Psoas muscle (tissue), 8 donors: Measurements from ENCODE around the gene DRAXIN. TPM values are rescaled to one million over a fixed set of nuclear protein-coding genes. Genes with fewer than 3 reads are reported as not detected.
"Not testable (repeated sequence)": the region's sequence is repeated elsewhere in the genome, so short reads cannot be mapped to it uniquely, and the experiment has no call there.

Source experiments
- ATAC-seq, 4 donors: fragments of 200-7000 bp; cut with Tn5 transposase; one replicate each; pipeline ENCODE4 v1.9.1; 2020; ENCODE audit warnings: moderate library complexity in 3 of 4, mild to moderate bottlenecking in 2 of 4
- DNase-seq, 2 donors: peaks; one replicate each; pipeline ENCODE4 v3.0.0-alpha.2; 2020
- H3K27ac ChIP-seq: fragments of 200-600 bp; one replicate; pipeline ENCODE4 v1.8.0; 2022
- H3K27me3 ChIP-seq, 3 donors: fragments of 200-600 bp in 1 of 3; one replicate each; pipeline versions ENCODE4 v1.6.1 to v1.8.0; 2013 to 2022; ENCODE audit warnings: low read length in 2 of 3, mild to moderate bottlenecking in 2 of 3, moderate library complexity in 1 of 3; ENCODE audit not compliant: insufficient read depth in 3 of 3
- H3K36me3 ChIP-seq, 2 donors: fragments of 200-600 bp in 1 of 2; one replicate each; pipeline versions ENCODE4 v1.6.1 to v1.8.0; 2013 to 2022; ENCODE audit warnings: low read depth in 1 of 2, mild to moderate bottlenecking in 1 of 2, moderate library complexity in 1 of 2; ENCODE audit not compliant: insufficient read depth in 1 of 2
- H3K4me1 ChIP-seq: fragments of 200-600 bp; one replicate; pipeline ENCODE4 v1.8.0; 2022
- H3K4me3 ChIP-seq: fragments of 200-600 bp; one replicate; pipeline ENCODE4 v1.8.0; 2022; ENCODE audit warnings: mild to moderate bottlenecking
- H3K9me3 ChIP-seq: fragments of 200-600 bp; one replicate; pipeline ENCODE4 v1.8.0; 2022
- WGBS, 3 donors: extraction: QIAGEN DNeasy Blood & Tissue Kit; methylation state at CpG; one replicate each; pipeline versions ENCODE4 v1.1.6 to v1.1.7; 2013; 5-methylcytosine and 5-hydroxymethylcytosine counted together
- intact Hi-C, 2 donors: fragments of 100-400 bp; cut with DNase I; formaldehyde crosslinking; loops; one replicate each; pipeline versions ENCODE4 v1.11.0 to v1.14.2; 2022
- long read RNA-seq, 2 donors: library from polyadenylated mRNA; unstranded; transcript quantifications; one replicate each; pipeline ENCODE4 v2.0.0, GENCODE V29; 2021
- polyA plus RNA-seq, 3 donors: library from polyadenylated mRNA; stranded (reverse); fragments of 200-250 nt; gene quantifications; one replicate each; pipeline ENCODE4 v1.2.3, GENCODE V29; 2013
- total RNA-seq, 4 donors: library from RNA; stranded (reverse); fragmentation: NEBNext Ultra II Directional in 2 of 4; extraction: Animal tissue kit (Norgen Biotek cat#: 25700) in 2 of 4; gene quantifications; one replicate each; pipeline versions ENCODE4 v1.2.1 to v1.2.4, GENCODE V29; 2021 to 2023
- TF ChIP-seq, protein P1 (sequence below): fragments of 200-600 bp; IDR thresholded peaks from one replicate; pipeline ENCODE4 v1.8.0; 2022; ENCODE audit warnings: antibody characterized with exemption
- donor health status: healthy with polysubstance abuse.
- donor health status: DM: no; HTN: no; CAD: no; lungs with moderate emphysema.
- donor health status: Bipolar disorder and iron deficiency.
- donor health status: healthy.
- donor health status: DM: yes; HTN: yes; CAD: no.
- donor health status: DM: no; HTN: no; CAD: no.
- donor health status: DM: no; HTN: no; CAD: no.
- donor health status: DM: yes; HTN: yes; CAD: no.

Gene DRAXIN, protein sequence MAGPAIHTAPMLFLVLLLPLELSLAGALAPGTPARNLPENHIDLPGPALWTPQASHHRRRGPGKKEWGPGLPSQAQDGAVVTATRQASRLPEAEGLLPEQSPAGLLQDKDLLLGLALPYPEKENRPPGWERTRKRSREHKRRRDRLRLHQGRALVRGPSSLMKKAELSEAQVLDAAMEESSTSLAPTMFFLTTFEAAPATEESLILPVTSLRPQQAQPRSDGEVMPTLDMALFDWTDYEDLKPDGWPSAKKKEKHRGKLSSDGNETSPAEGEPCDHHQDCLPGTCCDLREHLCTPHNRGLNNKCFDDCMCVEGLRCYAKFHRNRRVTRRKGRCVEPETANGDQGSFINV
- total RNA-seq (under 1 TPM in 1 of 4 donors, not detected in 3; 0.04 TPM), polyA plus RNA-seq (under 1 TPM in 2 of 3 donors, not detected in 1; 0.01 to 0.65 TPM)
- long read RNA-seq, donor 1: 0 reads
- long read RNA-seq, donor 2: 0 reads

DNA sequence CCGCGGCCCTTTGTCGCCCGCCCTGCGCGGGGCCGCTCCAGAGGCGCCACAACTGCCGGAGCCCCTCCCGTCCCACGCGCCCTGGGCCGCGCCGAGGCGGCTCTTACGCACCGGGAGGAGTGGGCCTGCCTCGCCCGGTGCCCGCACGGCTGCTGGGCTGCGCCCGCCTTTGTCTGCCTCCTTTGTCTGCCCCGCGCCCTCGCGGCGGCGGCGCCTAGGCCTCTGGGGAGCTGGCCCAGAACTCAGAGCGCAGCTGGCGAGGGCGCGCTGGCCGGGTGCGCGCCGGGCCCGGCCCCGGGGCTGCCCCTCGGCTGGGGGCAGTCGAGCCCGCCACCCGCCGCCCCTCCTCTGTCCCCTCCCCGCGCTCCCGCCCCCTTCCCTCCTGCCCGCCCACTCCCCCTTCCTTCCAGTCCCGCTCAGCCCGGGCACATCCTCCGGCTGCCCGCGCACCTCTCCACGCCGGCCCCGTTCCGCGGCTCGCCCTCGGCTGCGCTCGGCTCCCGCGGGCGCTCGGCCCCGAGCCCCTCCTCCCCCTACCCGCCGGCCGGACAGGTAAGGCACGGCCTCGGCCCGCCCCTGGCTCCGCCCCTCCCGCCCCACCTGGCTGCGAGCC is at the start of gene DRAXIN:
Gene DRAXIN (plus strand): TSS at position 409 of the 613 bp plus-strand sequence. CDS start 14,549 bp downstream, outside the sequence.
- ATAC-seq (peak in 1 of 4 donors; percentile 24), DNase-seq (no peak)
- intact Hi-C loops: no loop called here
- TF ChIP-seq, protein P1, sequence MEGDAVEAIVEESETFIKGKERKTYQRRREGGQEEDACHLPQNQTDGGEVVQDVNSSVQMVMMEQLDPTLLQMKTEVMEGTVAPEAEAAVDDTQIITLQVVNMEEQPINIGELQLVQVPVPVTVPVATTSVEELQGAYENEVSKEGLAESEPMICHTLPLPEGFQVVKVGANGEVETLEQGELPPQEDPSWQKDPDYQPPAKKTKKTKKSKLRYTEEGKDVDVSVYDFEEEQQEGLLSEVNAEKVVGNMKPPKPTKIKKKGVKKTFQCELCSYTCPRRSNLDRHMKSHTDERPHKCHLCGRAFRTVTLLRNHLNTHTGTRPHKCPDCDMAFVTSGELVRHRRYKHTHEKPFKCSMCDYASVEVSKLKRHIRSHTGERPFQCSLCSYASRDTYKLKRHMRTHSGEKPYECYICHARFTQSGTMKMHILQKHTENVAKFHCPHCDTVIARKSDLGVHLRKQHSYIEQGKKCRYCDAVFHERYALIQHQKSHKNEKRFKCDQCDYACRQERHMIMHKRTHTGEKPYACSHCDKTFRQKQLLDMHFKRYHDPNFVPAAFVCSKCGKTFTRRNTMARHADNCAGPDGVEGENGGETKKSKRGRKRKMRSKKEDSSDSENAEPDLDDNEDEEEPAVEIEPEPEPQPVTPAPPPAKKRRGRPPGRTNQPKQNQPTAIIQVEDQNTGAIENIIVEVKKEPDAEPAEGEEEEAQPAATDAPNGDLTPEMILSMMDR: no peak
- Histone ChIP-seq H3K27ac (no peak within 1 kb of the TSS), H3K9me3 (no peaks in the 10 kb centered on the region), H3K4me3 (peak within 1 kb of the TSS; percentile 55), H3K4me1 (no peaks in the 10 kb centered on the region), H3K36me3 (no peaks in the 10 kb centered on the region), H3K27me3 (peaks cover 0 to 55% (median 23%) of the 10 kb centered on the region in 3 donors)
- WGBS, 3 donors: 0 to 1% (median 1%) methylated on average over 41 to 78 of the region's 78 CpGs

DNA sequence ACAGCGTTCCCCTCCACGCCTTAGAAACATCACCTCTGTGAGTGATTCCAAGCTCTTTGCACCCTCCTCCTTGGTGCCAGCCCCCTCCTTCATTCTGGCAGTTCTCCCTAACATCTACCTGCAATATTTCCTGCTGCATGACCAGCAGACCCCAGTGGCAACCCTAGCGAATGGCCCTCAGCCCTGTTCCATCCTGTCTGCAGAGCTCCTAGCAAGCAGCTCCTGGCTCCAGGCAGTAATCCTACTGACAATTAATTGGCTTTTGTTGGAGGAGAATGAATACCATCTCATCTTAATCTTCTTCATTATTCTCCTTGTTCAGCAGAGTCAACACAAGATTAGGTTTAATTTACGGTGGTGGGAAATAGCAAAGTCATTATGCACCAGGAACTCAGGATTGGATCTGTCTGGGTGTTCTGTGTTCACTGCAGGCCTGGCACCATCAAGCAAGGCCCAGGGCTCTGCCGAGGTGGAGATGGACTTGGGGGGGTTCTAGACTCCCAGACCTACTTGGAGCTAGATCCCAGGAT is 49.7 kb upstream of the DRAXIN start:
- no peaks in the 10 kb centered on the region for H3K4me1 ChIP-seq
- TF ChIP-seq, protein P1: no peak
- WGBS, 3 donors: 45 to 48% (median 47%) methylated on average over 5 of the region's 5 CpGs
- H3K27ac ChIP-seq: no peak overlapping the region
- intact Hi-C loops: loop anchor here (5.0 to 10.0 kb wide), 3 partner anchors 305 to 605 kb away; no protein-coding TSS in a partner anchor
- DNase-seq (no peak), ATAC-seq (no peak)
- no peak overlapping the region for H3K4me3 ChIP-seq
- no peaks in the 10 kb centered on the region for H3K9me3 ChIP-seq
- no peaks in the 10 kb centered on the region for H3K36me3 ChIP-seq
- no peaks in the 10 kb centered on the region for H3K27me3 ChIP-seq

DNA sequence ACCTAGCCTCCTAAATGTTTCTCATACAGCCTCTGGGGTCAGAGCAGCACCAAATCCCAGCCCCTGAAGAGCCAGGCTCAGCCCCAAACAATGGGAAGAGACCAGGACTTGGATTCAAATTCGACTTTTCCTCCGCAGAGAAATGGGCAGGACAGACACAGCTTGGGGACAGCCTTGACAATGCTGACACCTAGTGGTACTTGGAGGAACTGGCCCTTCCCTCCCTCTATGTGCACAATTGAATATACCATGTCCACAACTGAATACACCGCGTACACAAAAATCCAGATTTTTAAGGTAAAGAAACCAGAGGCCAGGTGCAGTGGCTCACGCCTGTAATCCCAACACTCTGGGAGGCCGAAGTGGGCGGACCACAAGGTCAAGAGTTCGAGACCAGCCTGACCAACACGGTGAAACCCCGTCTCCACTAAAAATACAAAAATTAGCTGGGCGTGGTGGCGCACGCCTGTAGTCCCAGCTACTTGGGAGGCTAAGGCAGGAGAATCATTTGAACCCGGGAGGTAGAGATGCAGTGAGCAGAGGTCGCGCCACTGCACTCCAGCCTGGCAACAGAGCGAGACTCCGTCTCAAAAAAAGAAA is 49.0 kb upstream of the DRAXIN start:
- 48 to 54% (median 52%) methylated on average over 18 of the region's 18 CpGs for WGBS, 3 donors
- not testable (repeated sequence) for H3K9me3 ChIP-seq, H3K4me3 ChIP-seq, H3K27ac ChIP-seq, H3K4me1 ChIP-seq, H3K36me3 ChIP-seq, H3K27me3 ChIP-seq
- DNase-seq: peak; percentile 40 to 66
- TF ChIP-seq, protein P1: peak; percentile 96
- intact Hi-C loops: loop anchor here (5.0 to 10.0 kb wide), 3 partner anchors 305 to 605 kb away; no protein-coding TSS in a partner anchor
- ATAC-seq: peak; percentile 81 to 91 (median 87)

DNA sequence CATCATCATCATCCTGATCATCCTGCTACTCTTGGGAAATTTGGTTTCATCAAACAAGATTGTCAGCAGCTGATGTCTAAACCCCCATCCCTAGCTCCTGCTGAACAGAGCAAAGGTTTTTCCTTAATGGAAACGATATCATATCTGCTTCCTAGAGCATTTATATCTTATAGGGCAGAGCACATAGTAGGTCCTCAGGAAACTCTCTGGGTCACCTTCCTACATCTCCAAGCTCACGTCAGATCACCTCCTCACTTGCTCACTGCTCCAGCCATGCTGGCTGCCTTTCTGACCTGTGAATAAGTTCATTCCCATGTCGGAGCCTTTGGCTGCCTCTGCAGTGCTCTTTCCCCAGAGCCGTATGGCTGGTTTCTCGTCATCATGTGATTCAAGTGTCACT is 47.7 kb upstream of the DRAXIN start:
- H3K4me1 ChIP-seq: no peaks in the 10 kb centered on the region
- H3K27me3 ChIP-seq: no peaks in the 10 kb centered on the region
- ATAC-seq (no peak), DNase-seq (no peak)
- no peaks in the 10 kb centered on the region for H3K9me3 ChIP-seq
- TF ChIP-seq, protein P1: no peak
- no peaks in the 10 kb centered on the region for H3K36me3 ChIP-seq
- H3K27ac ChIP-seq: no peak overlapping the region
- WGBS, 3 donors: 40 to 43% (median 42%) methylated on average over 5 of the region's 5 CpGs
- no peak overlapping the region for H3K4me3 ChIP-seq
- intact Hi-C loops: loop anchor here (5.0 to 10.0 kb wide), 3 partner anchors 306 to 606 kb away; no protein-coding TSS in a partner anchor
